Endothelial cell of umbilical vein (primary cell): ENCODE measurements around the gene SH3PXD2A. TPM values are rescaled to one million over a fixed set of nuclear protein-coding genes. Genes with fewer than 3 reads are reported as not detected.

Experiments
- BruUV-seq: library from RNA; stranded (reverse); fragments of 400-500 nt; replicated peaks from 2 replicates; lab custom pipeline; 2021; lab: Mats Ljungman, UMichigan
- CTCF ChIA-PET: fragments of 300-600, 350-600 bp; sonication (Branson Sonifier 250); formaldehyde crosslinking; loops from one replicate; lab custom pipeline; 2021; ENCODE audit warnings: antibody characterized with exemption, inconsistent platforms; lab: Charles Lee
- POLR2A ChIA-PET: fragments of 300-600, 350-600 bp; sonication (Branson Sonifier 250); formaldehyde crosslinking; loops from one replicate; lab custom pipeline; 2021; ENCODE audit warnings: antibody characterized with exemption, inconsistent platforms; lab: Charles Lee
- DNase-seq: peaks from one replicate; pipeline ENCODE4 v3.0.0-alpha.2; 2011; ENCODE audit warnings: low read depth, low spot score
- FAIRE-seq: peaks from 2 replicates; lab custom pipeline; 2011; peaks lifted over from hg19 to GRCh38; lab: Jason Lieb, UNC
- H2AFZ ChIP-seq: 2 replicates; pipeline ENCODE4 v1.6.0; 2012; ENCODE audit warnings: low read depth, low read length, control low read depth, inconsistent platforms
- H3K27ac ChIP-seq: 2 replicates; pipeline ENCODE4 v1.5.1; 2011; ENCODE audit warnings: low read depth, mild to moderate bottlenecking, control low read depth, low read length, moderate library complexity; ENCODE audit not compliant: insufficient read depth
- H3K27me3 ChIP-seq, 2 experiments: 2 replicates each; pipeline versions ENCODE4 v1.6.0 to v1.6.1; 2011; ENCODE audit warnings: low read length in 2 of 2, mixed read lengths in 1 of 2; ENCODE audit not compliant: control insufficient read depth in 2 of 2, insufficient read depth in 2 of 2
- H3K36me3 ChIP-seq, 2 experiments: 2 replicates in 1 of 2; 3 replicates in 1 of 2; pipeline ENCODE4 v1.5.1; 2011; ENCODE audit warnings: low read length in 2 of 2, mild to moderate bottlenecking in 1 of 2, moderate library complexity in 1 of 2; ENCODE audit not compliant: control insufficient read depth in 2 of 2, insufficient read depth in 2 of 2; ENCODE audit errors: extremely low read depth in 1 of 2
- H3K4me1 ChIP-seq: 3 replicates; pipeline ENCODE4 v1.5.1; 2011; ENCODE audit warnings: mild to moderate bottlenecking, low read length; ENCODE audit not compliant: control insufficient read depth, insufficient read depth; ENCODE audit errors: extremely low read depth
- H3K4me2 ChIP-seq: 2 replicates; pipeline ENCODE4 v1.6.1; 2011; ENCODE audit warnings: low read length, control low read depth, mixed read lengths; ENCODE audit not compliant: insufficient read depth
- H3K4me3 ChIP-seq, 3 experiments: fragments of 200-600 bp in 1 of 3; sonication (generic), shearing (Covaris generic) in 1 of 3; replicated peaks in 1 of 3; 2 replicates each; pipeline ENCODE4 v1.5.1; 2011 to 2016; ENCODE audit warnings: control low read depth in 3 of 3, low read length in 3 of 3, mild to moderate bottlenecking in 2 of 3, inconsistent platforms in 1 of 3, low read depth in 1 of 3, moderate library complexity in 1 of 3; ENCODE audit not compliant: insufficient read depth in 1 of 3
- H3K79me2 ChIP-seq: 2 replicates; pipeline ENCODE4 v1.6.0; 2012; ENCODE audit warnings: low read length, inconsistent platforms; ENCODE audit not compliant: control insufficient read depth, insufficient read depth
- H3K9ac ChIP-seq: replicated peaks from 2 replicates; pipeline ENCODE3; 2011; ENCODE audit warnings: low read length, control low read depth; ENCODE audit not compliant: insufficient read depth; ENCODE audit errors: extremely low read depth
- H3K9me1 ChIP-seq: replicated peaks from 3 replicates; pipeline ENCODE4 v1.6.0; 2011; ENCODE audit warnings: mild to moderate bottlenecking, low read length; ENCODE audit not compliant: control insufficient read depth, insufficient read depth; ENCODE audit errors: extremely low read depth
- H3K9me3 ChIP-seq: replicated peaks from 2 replicates; pipeline ENCODE4 v1.5.1; 2012; ENCODE audit warnings: low read length, inconsistent platforms; ENCODE audit not compliant: control insufficient read depth, insufficient read depth
- H4K20me1 ChIP-seq: replicated peaks from 2 replicates; pipeline ENCODE3; 2011; ENCODE audit warnings: mild to moderate bottlenecking, low read length; ENCODE audit not compliant: control insufficient read depth, insufficient read depth; ENCODE audit errors: extremely low read depth
- EZH2 ChIP-seq: IDR thresholded peaks from 2 replicates; pipeline ENCODE4 v1.6.1; 2012; ENCODE audit warnings: borderline replicate concordance, low read depth, mild to moderate bottlenecking, moderate library complexity, low read length, inconsistent platforms; ENCODE audit not compliant: severe bottlenecking
- FOS ChIP-seq: IDR thresholded peaks from 2 replicates; pipeline ENCODE4 v1.6.1; 2011; ENCODE audit warnings: mild to moderate bottlenecking, low read length, moderate library complexity, borderline replicate concordance; ENCODE audit not compliant: insufficient read depth
- JUN ChIP-seq: IDR thresholded peaks from 2 replicates; pipeline ENCODE4 v1.6.1; 2011; ENCODE audit warnings: borderline replicate concordance, low read depth; ENCODE audit not compliant: insufficient read length, insufficient read depth
- MAX ChIP-seq: IDR thresholded peaks from 2 replicates; pipeline ENCODE4 v1.6.1; 2011; ENCODE audit not compliant: insufficient read depth, insufficient read length
- MYC ChIP-seq: IDR thresholded peaks from one replicate; pipeline ENCODE4 v1.6.1; 2011; ENCODE audit warnings: mild to moderate bottlenecking, low read depth, low read length
- POLR2A ChIP-seq: IDR thresholded peaks from 2 replicates; pipeline ENCODE4 v1.6.1; 2012; ENCODE audit warnings: low read depth, mild to moderate bottlenecking, control low read depth, low read length
- POLR2AphosphoS5 ChIP-seq: IDR thresholded peaks from 2 replicates; pipeline ENCODE4 v1.6.1; 2012; ENCODE audit warnings: low read depth, mild to moderate bottlenecking, control low read depth, low read length, moderate library complexity; ENCODE audit not compliant: insufficient read depth
- dilution Hi-C: fragments of 300-500 bp; cut with MboI; formaldehyde crosslinking; loops from one replicate; pipeline ENCODE4 v1.15.0; 2019; ENCODE audit warnings: low sequenced_read_pairs; ENCODE audit not compliant: extremely low pct_ligation_motif_present
- intact Hi-C: fragments of 100-400 bp; cut with micrococcal nuclease; formaldehyde crosslinking; loops from one replicate; pipeline ENCODE4 v1.10.0; 2022
- polyA plus RNA-seq, 4 experiments: library from polyadenylated mRNA; depleted of rRNA in 3 of 4; stranded (reverse) in 3 of 4; unstranded in 1 of 4; fragments of >200 nt; gene quantifications; 2 replicates each; pipeline versions ENCODE4 v1.2.1 to v1.2.3, GENCODE V29; 2011 to 2012; ENCODE audit warnings: missing spikeins in 1 of 4
- total RNA-seq: library from RNA; stranded (reverse); gene quantifications from 2 replicates; pipeline ENCODE4 v1.2.3, GENCODE V29; 2021
- TF ChIP-seq, protein P1 (sequence below), 2 donors: IDR thresholded peaks; 1 replicate in 1 of 2; 2 replicates in 1 of 2; pipeline ENCODE4 v1.5.1; 2011; ENCODE audit warnings: low read length in 2 of 2, mild to moderate bottlenecking in 2 of 2, moderate library complexity in 2 of 2, control low read depth in 1 of 2, inconsistent platforms in 1 of 2, low read depth in 1 of 2; ENCODE audit not compliant: insufficient read depth in 1 of 2; ENCODE audit errors: extremely low read depth in 1 of 2

The SH3PXD2A gene
- total and polyA plus RNA-seq, 2 donors (not counting 3 experiments of a cell fraction or from before 2014, with no cell fraction given), result 1.4 to 5.1 TPM

DNA sequence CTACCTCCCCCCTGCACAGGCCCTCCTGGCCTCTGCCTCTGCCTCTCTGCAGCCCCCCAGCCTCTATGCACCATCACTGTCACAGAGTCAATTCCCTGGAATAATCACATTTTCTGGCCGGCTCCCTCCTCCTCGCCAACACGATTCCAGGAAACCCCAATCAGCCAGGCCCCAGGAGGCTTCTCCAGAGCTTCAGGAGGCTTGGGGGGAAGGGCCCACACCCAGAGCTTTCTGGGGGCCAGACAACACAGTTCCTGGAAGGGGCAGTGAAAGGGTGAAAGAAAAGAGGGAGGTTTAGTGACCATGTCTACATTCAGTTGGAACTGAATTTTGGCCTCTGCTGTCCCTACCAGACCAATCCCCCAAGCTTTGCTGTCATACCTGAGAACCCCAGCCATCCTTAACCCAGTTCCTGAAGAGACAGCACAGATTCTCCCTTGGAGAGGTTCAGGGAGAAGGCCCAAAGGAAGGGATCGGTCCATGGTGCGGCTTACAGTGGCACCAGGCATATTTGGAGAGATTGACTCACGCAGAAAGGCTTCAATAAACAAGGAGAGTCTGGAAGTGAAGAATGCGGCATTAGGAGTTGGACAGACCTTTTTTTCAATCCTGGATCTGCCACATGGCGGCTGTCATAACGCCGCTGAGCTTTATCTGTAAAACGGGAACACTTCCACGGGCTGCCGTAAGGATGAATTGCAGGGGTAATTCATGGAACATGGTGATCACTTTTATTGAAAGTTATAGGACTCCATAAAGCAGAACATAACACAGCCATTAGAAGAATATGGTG lies 272.8 kb downstream of the SH3PXD2A start:
- CTCF ChIA-PET, result interaction anchor here (0.7 to 1.2 kb wide), 2 partner anchors 10 to 11 kb away, joined by 3 to 4 read pairs; no protein-coding TSS in a partner anchor
- TF ChIP-seq, protein P1, sequence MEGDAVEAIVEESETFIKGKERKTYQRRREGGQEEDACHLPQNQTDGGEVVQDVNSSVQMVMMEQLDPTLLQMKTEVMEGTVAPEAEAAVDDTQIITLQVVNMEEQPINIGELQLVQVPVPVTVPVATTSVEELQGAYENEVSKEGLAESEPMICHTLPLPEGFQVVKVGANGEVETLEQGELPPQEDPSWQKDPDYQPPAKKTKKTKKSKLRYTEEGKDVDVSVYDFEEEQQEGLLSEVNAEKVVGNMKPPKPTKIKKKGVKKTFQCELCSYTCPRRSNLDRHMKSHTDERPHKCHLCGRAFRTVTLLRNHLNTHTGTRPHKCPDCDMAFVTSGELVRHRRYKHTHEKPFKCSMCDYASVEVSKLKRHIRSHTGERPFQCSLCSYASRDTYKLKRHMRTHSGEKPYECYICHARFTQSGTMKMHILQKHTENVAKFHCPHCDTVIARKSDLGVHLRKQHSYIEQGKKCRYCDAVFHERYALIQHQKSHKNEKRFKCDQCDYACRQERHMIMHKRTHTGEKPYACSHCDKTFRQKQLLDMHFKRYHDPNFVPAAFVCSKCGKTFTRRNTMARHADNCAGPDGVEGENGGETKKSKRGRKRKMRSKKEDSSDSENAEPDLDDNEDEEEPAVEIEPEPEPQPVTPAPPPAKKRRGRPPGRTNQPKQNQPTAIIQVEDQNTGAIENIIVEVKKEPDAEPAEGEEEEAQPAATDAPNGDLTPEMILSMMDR (IDR thresholded peaks at IDR 0.05; ENCODE audit: extremely low read depth in 1 of 2, insufficient read depth in 1 of 2, low read depth in 1 of 2, low read length in 2 of 2), result no peak
- TF ChIP-seq MYC (no peak), POLR2A (no peak), FOS (no peak), EZH2 (no peak), JUN (no peak), POLR2AphosphoS5 (no peak), MAX (no peak)
- no TSS peak for BruUV-seq
- H3K9me1 ChIP-seq, result no peaks in the 10 kb centered on the region
- no peaks in the 10 kb centered on the region for H3K79me2 ChIP-seq
- H3K36me3 ChIP-seq, result no peaks in the 10 kb centered on the region
- H2AFZ ChIP-seq, result no peak overlapping the region
- H4K20me1 ChIP-seq, result no peaks in the 10 kb centered on the region
- POLR2A ChIA-PET, result no interaction called here
- no peak overlapping the region for H3K27ac ChIP-seq
- DNase-seq, result no peak
- H3K4me1 ChIP-seq, result no peaks in the 10 kb centered on the region
- H3K9me3 ChIP-seq, result no peaks in the 10 kb centered on the region
- peaks cover 14 to 33% of the 10 kb centered on the region in 2 experiments for H3K27me3 ChIP-seq
- dilution Hi-C loops, result no loop called here
- no peak overlapping the region for H3K4me3 ChIP-seq
- intact Hi-C loops, result loop anchor here (5.0 kb wide), 1 partner anchor 80 kb away; no protein-coding TSS in a partner anchor
- H3K9ac ChIP-seq, result no peak overlapping the region
- H3K4me2 ChIP-seq, result no peak overlapping the region
- FAIRE-seq, result no peak
